ENCODE measurements around the gene FAM20C. TPM values are rescaled to one million over a fixed set of nuclear protein-coding genes. Genes with fewer than 3 reads are reported as not detected.

The FAM20C gene
- total RNA-seq, 1 donor from 2014 or later, result 42.9 TPM

DNA sequence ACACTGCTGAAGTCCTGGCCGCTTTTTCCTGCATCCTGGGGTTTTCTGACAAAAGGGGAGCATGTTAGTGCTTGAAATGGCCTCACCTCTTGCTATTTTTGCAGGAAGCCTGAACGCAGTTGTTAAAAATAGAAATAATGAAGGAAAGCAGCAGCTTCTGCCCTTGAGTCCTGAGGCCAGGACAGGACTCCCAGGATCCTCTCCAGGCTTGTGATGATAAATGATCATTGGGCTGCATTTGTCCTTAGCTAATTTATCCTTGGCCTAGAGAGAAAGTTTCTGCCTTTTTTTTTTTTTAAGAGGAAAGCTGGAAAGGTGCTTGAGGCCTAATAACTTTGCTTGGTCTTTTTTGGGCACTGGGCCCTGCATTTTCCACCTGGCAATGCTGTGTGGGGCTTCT lies 17.7 kb upstream of the FAM20C start:
- Histone ChIP-seq H3K27me3 (ENCODE audit: low read depth) (peaks cover 6% of the 10 kb centered on the region), H3K27ac (no peak overlapping the region), H3K36me3 (no peaks in the 10 kb centered on the region), H3K4me1 (no peaks in the 10 kb centered on the region), H3K9me3 (no peaks in the 10 kb centered on the region), H3K4me3 (no peak overlapping the region)
- DNase-seq (no peak), ATAC-seq (no peak)
- TF ChIP-seq, protein P1, sequence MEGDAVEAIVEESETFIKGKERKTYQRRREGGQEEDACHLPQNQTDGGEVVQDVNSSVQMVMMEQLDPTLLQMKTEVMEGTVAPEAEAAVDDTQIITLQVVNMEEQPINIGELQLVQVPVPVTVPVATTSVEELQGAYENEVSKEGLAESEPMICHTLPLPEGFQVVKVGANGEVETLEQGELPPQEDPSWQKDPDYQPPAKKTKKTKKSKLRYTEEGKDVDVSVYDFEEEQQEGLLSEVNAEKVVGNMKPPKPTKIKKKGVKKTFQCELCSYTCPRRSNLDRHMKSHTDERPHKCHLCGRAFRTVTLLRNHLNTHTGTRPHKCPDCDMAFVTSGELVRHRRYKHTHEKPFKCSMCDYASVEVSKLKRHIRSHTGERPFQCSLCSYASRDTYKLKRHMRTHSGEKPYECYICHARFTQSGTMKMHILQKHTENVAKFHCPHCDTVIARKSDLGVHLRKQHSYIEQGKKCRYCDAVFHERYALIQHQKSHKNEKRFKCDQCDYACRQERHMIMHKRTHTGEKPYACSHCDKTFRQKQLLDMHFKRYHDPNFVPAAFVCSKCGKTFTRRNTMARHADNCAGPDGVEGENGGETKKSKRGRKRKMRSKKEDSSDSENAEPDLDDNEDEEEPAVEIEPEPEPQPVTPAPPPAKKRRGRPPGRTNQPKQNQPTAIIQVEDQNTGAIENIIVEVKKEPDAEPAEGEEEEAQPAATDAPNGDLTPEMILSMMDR (IDR thresholded peaks at IDR 0.05), result no peak
- intact Hi-C loops (cut with DNase I), result no loop called here

DNA sequence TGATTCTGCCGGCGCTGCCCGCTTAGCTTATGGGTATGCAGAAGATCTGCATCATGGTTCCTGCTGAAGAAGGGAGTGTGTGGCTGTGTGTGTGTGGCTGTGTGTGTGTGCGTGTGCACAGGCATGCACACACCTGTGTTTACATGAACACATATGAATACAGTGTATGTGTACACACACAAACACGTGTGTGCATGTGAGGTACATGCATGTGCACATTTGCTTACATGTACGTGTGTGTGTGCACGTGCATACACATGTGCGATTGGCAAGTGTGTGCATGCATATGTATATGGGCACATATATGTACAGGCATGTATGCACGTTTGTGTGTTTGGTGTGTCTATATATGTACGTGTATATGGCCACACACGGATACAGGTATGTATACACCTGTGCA lies 16.4 kb upstream of the FAM20C start:
- H3K4me3 ChIP-seq, result no peak overlapping the region
- H3K27ac ChIP-seq, result no peak overlapping the region
- no peaks in the 10 kb centered on the region for H3K9me3 ChIP-seq
- intact Hi-C loops (cut with DNase I), result no loop called here
- no peaks in the 10 kb centered on the region for H3K4me1 ChIP-seq
- ATAC-seq, result no peak
- DNase-seq, result no peak
- H3K36me3 ChIP-seq, result no peaks in the 10 kb centered on the region
- H3K27me3 ChIP-seq (ENCODE audit: low read depth), result peaks cover 6% of the 10 kb centered on the region
- TF ChIP-seq, protein P1 (IDR thresholded peaks at IDR 0.05), result no peak

DNA sequence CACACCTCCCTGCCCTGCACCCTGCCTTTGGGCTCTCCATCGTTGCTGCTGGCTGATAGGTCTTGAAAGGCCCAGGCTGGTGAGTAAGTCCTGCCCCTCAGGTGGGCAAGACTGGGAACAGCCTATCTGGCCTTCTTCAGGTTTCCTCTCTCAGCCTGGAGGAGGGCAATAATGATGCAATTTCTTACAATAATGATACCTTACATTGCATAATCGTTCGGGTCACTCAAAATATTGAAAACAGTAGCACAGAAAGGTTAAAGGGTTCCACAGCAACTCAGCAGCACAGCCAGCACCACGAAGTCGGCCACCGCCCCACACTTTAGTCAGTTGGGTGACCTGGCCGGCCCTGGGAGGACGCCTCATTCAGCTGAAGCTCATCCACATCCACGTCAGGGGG lies 16.0 kb upstream of the FAM20C start:
- Histone ChIP-seq H3K4me3 (no peak overlapping the region), H3K27ac (no peak overlapping the region), H3K4me1 (no peaks in the 10 kb centered on the region), H3K27me3 (ENCODE audit: low read depth) (peaks cover 6% of the 10 kb centered on the region), H3K36me3 (no peaks in the 10 kb centered on the region), H3K9me3 (no peaks in the 10 kb centered on the region)
- intact Hi-C loops (cut with DNase I), result no loop called here
- ATAC-seq, result no peak
- no peak for DNase-seq
- TF ChIP-seq, protein P1 (IDR thresholded peaks at IDR 0.05), result no peak

DNA sequence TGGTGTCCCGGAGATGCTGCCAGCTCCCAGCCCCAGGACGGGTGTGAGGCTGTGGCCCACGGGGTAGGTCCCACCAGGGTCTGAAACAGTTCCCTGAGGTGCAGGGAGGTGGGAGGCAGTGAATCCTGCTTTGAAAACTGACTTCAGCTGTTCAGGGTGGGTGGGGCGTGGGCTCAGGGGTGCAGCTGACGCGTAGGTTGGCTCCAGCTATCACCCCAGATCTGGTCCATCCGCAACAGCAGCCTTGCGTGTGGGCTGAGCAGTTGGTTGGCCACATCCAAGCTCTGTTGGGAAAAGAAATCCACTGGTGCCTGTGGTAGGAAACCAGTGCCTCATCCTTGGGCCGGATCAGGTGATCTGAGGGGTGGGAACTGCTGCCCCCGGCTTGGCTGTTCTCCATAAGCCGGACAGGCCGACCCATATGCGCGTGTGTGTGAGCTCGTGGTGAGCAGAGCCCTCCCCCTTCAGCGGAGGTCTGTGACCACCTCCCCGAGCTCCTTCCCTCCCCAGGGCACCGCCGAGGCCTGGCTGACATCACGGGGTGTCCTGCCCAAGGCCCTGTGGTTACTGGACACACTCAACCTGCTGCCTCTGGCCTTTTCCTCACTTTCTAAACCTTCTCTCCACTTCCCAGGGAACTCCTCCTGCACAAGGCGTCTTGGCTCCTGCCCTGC lies 15.4 kb upstream of the FAM20C start:
- intact Hi-C loops (cut with DNase I), result no loop called here
- no peaks in the 10 kb centered on the region for H3K9me3 ChIP-seq
- no peaks in the 10 kb centered on the region for H3K36me3 ChIP-seq
- H3K27me3 ChIP-seq (ENCODE audit: low read depth), result peaks cover 1% of the 10 kb centered on the region
- H3K4me3 ChIP-seq, result no peak overlapping the region
- DNase-seq (no peak), ATAC-seq (no peak)
- no peaks in the 10 kb centered on the region for H3K4me1 ChIP-seq
- TF ChIP-seq, protein P1 (IDR thresholded peaks at IDR 0.05), result no peak
- H3K27ac ChIP-seq, result no peak overlapping the region

DNA sequence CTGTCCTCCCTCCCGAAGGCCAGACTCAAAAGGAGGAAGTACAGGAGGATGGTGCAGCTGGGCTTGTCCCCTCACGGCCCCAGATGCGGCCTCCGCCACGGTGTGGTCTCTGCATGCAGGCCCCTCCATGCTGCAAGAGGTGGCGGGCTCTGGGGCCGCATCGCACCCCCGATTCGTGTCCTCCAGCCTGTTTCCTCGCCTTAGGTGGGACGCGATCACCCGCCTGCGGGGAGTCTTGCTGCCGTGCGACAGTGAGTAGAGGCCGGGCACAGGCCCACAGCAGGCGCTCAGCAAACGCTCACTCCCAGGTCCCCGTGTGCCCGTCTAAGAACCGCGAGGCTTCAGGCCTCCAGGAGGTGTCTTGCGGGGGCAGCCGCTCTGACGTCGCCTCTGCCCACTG lies 13.9 kb upstream of the FAM20C start:
- no peaks in the 10 kb centered on the region for H3K27me3 ChIP-seq (ENCODE audit: low read depth)
- DNase-seq (no peak), ATAC-seq (no peak)
- no peak overlapping the region for H3K27ac ChIP-seq
- H3K9me3 ChIP-seq, result no peaks in the 10 kb centered on the region
- intact Hi-C loops (cut with DNase I), result no loop called here
- TF ChIP-seq, protein P1 (IDR thresholded peaks at IDR 0.05), result no peak
- no peak overlapping the region for H3K4me3 ChIP-seq
- H3K36me3 ChIP-seq, result no peaks in the 10 kb centered on the region
- H3K4me1 ChIP-seq, result no peaks in the 10 kb centered on the region

All from lower lobe of right lung (tissue), 2 donors.